ENCODE results near the gene ABCA4. TPM values are rescaled to one million over a fixed set of nuclear protein-coding genes. Genes with fewer than 3 reads are reported as not detected.
"Not testable (repeated sequence)": the region's sequence is repeated elsewhere in the genome, so short reads cannot be mapped to it uniquely, and the experiment has no call there.

ABCA4 gene
- total RNA-seq, 2 donors from 2014 or later, result 0.41 to 0.85 TPM

DNA sequence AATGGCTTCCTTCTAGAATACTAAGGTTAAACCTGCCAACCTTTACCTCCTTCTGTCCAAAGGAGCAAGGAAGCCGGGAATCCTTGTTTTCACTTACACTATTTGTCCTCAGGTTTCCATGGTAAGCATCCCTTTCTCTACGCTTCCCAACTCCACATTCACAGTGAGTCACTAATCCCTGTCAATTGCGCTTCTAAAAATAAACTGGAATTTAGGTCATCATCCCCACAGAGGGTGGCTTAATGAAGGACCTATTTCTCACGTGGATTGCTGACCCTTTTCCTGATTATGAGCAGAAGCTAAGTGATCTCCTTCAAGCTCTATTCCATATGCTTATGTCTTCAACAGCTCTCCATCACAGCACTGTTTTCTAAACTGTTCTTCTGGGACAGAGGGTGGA, 39.9 kb upstream of the ABCA4 start:
- H3K4me1 ChIP-seq (replicated peaks), result no peaks in the 10 kb centered on the region
- no peak overlapping the region for H3K27ac ChIP-seq
- no peaks in the 10 kb centered on the region for H3K9me3 ChIP-seq
- TF ChIP-seq POLR2AphosphoS5 (IDR thresholded peaks at IDR 0.05), result no peak
- no peak for TF ChIP-seq POLR2A (IDR thresholded peaks at IDR 0.05)
- TF ChIP-seq, protein P1, sequence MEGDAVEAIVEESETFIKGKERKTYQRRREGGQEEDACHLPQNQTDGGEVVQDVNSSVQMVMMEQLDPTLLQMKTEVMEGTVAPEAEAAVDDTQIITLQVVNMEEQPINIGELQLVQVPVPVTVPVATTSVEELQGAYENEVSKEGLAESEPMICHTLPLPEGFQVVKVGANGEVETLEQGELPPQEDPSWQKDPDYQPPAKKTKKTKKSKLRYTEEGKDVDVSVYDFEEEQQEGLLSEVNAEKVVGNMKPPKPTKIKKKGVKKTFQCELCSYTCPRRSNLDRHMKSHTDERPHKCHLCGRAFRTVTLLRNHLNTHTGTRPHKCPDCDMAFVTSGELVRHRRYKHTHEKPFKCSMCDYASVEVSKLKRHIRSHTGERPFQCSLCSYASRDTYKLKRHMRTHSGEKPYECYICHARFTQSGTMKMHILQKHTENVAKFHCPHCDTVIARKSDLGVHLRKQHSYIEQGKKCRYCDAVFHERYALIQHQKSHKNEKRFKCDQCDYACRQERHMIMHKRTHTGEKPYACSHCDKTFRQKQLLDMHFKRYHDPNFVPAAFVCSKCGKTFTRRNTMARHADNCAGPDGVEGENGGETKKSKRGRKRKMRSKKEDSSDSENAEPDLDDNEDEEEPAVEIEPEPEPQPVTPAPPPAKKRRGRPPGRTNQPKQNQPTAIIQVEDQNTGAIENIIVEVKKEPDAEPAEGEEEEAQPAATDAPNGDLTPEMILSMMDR (IDR thresholded peaks at IDR 0.05), result no peak
- DNase-seq (ENCODE audit: low spot score), result no peak
- intact Hi-C loops (cut with DNase I), result no loop called here
- H3K36me3 ChIP-seq, result no peaks in the 10 kb centered on the region
- no peak overlapping the region for H3K4me3 ChIP-seq
- WGBS, result 63% methylated on average over 4 of the region's 4 CpGs
- no peaks in the 10 kb centered on the region for H3K27me3 ChIP-seq (replicated peaks; ENCODE audit: insufficient read depth)

- 22% methylated on average over 1 of the region's 1 CpG for WGBS
- intact Hi-C loops (cut with DNase I), result no loop called here
- Histone ChIP-seq H3K27me3 (replicated peaks; ENCODE audit: insufficient read depth) (no peaks in the 10 kb centered on the region), H3K36me3 (no peaks in the 10 kb centered on the region), H3K27ac (no peak overlapping the region), H3K4me3 (no peak overlapping the region), H3K4me1 (replicated peaks) (no peaks in the 10 kb centered on the region), H3K9me3 (no peaks in the 10 kb centered on the region)
- TF ChIP-seq, protein P1 (IDR thresholded peaks at IDR 0.05), result no peak
- TF ChIP-seq POLR2A (IDR thresholded peaks at IDR 0.05) (no peak), POLR2AphosphoS5 (IDR thresholded peaks at IDR 0.05) (no peak)
- no peak for DNase-seq (ENCODE audit: low spot score)
These were observed 35.2 kb upstream of the ABCA4 start for GRCh38 chr1:94156096-94156625.

DNA sequence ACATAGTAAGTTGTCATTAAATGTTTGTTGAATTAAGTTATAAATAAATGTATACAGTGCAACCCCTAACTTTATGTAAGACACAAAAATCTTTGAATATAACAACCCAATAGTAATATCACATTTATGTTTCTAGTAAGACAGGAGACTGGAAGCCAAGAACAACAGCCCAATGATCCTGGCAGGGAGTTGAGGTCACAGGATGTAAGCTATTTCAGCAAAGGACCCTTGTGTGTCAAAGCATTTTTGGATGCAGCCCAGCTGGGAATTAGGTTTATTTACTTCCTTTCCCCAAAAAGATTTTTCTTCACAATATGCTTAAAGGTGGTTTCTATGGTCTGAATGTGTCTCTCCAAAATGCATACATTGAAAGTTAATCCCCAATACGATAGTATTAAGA, 34.0 kb upstream of the ABCA4 start:
- Histone ChIP-seq H3K36me3 (no peaks in the 10 kb centered on the region), H3K9me3 (no peaks in the 10 kb centered on the region), H3K4me1 (replicated peaks) (no peaks in the 10 kb centered on the region), H3K4me3 (no peak overlapping the region), H3K27ac (no peak overlapping the region), H3K27me3 (replicated peaks; ENCODE audit: insufficient read depth) (no peaks in the 10 kb centered on the region)
- DNase-seq (ENCODE audit: low spot score), result no peak
- intact Hi-C loops (cut with DNase I), result no loop called here
- no peak for TF ChIP-seq POLR2AphosphoS5 (IDR thresholded peaks at IDR 0.05)
- TF ChIP-seq, protein P1 (IDR thresholded peaks at IDR 0.05), result no peak
- TF ChIP-seq POLR2A (IDR thresholded peaks at IDR 0.05), result no peak
- WGBS, result 83% methylated on average over 1 of the region's 1 CpG

DNA sequence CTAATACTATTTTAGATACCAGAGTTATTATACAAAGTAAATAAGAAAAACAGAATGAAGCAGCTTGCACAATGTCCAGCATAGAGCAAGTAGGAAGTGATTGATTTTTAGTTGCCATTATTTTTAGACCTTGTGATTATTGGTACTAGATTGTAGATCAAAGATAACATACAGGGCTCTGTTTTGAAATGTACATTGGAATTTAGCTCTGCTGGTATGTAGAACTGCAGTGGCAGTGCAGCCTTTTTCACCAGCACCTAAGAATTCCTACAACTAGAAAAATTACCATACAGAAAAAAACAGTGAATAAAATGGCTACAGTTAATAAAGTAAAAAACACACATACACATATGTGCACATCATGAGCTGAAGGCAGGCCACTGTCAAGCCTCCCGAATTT, 32.2 kb upstream of the ABCA4 start:
- 39% methylated on average over 1 of the region's 1 CpG for WGBS
- Histone ChIP-seq H3K36me3 (no peaks in the 10 kb centered on the region), H3K9me3 (no peaks in the 10 kb centered on the region), H3K27ac (no peak overlapping the region), H3K4me3 (no peak overlapping the region), H3K27me3 (replicated peaks; ENCODE audit: insufficient read depth) (no peaks in the 10 kb centered on the region), H3K4me1 (replicated peaks) (no peaks in the 10 kb centered on the region)
- TF ChIP-seq POLR2A (IDR thresholded peaks at IDR 0.05), result no peak
- no peak for TF ChIP-seq POLR2AphosphoS5 (IDR thresholded peaks at IDR 0.05)
- TF ChIP-seq, protein P1 (IDR thresholded peaks at IDR 0.05), result no peak
- no peak for DNase-seq (ENCODE audit: low spot score)
- intact Hi-C loops (cut with DNase I), result no loop called here

DNA sequence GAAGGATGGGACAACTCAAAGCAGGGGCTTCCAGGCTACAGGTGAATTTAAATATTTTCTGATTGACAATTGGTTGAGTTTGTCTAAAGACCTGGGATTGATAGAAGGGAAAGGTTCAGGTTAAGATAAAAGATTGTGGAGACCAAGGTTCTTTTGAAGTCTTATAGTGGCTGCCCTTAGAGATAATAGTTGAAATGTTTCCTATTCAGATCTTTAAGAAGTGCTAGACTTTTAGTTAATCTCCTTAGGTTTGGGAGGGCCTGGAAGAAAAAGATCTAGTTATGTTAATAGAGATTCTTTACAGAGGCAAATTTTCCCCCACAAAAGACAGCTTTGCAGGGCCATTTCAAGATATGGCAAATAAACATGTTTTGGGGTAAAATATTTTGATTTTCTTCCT, 28.2 kb upstream of the ABCA4 start:
- H3K27ac ChIP-seq; H3K4me1 ChIP-seq (replicated peaks); DNase-seq (ENCODE audit: low spot score); H3K27me3 ChIP-seq (replicated peaks; ENCODE audit: insufficient read depth); intact Hi-C loops (cut with DNase I); H3K9me3 ChIP-seq; H3K36me3 ChIP-seq; H3K4me3 ChIP-seq: not testable (repeated sequence)
